Neural crest cell (in vitro differentiated cells): Measurements from ENCODE around the gene DPY19L1. TPM values are rescaled to one million over a fixed set of nuclear protein-coding genes. Genes with fewer than 3 reads are reported as not detected.
"Not testable (repeated sequence)": the region's sequence is repeated elsewhere in the genome, so short reads cannot be mapped to it uniquely, and the experiment has no call there.

ENCODE experiments used
- DNase-seq: peaks from one replicate; pipeline ENCODE4 v3.0.0; 2021; ENCODE audit warnings: low read depth, mixed read lengths, low spot score
- H3K27ac Mint-ChIP-seq: one replicate; pipeline ENCODE4 v1.8.0; 2021; ENCODE audit warnings: mild to moderate bottlenecking, mixed read lengths; ENCODE audit not compliant: unreplicated experiment
- H3K27me3 Mint-ChIP-seq: 2 replicates; pipeline ENCODE4 v1.8.0; 2021; ENCODE audit warnings: low read depth, mild to moderate bottlenecking, mixed read lengths
- H3K36me3 Mint-ChIP-seq: 2 replicates; pipeline ENCODE4 v1.8.0; 2021; ENCODE audit warnings: low read depth, mild to moderate bottlenecking, mixed read lengths
- H3K4me1 Mint-ChIP-seq: 2 replicates; pipeline ENCODE4 v1.8.0; 2021; ENCODE audit warnings: mixed read lengths
- H3K4me3 Mint-ChIP-seq: one replicate; pipeline ENCODE4 v1.8.0; 2021; ENCODE audit warnings: mild to moderate bottlenecking, mixed read lengths
- H3K9me3 Mint-ChIP-seq: 2 replicates; pipeline ENCODE4 v1.8.0; 2021; ENCODE audit warnings: mixed read lengths
- total RNA-seq: library from RNA; stranded (reverse); gene quantifications from 2 replicates; pipeline ENCODE4 v1.2.1, GENCODE V29; 2021
- TF ChIP-seq, protein P1 (sequence below): fragments of 200-600 bp; sonication (generic); conservative IDR thresholded peaks from 2 replicates; pipeline ENCODE4 v1.5.0; 2021; ENCODE audit warnings: antibody characterized with exemption, mild to moderate bottlenecking

DPY19L1 gene
- total RNA-seq, 1 donor from 2014 or later = 37.4 TPM

- TF ChIP-seq, protein P1, sequence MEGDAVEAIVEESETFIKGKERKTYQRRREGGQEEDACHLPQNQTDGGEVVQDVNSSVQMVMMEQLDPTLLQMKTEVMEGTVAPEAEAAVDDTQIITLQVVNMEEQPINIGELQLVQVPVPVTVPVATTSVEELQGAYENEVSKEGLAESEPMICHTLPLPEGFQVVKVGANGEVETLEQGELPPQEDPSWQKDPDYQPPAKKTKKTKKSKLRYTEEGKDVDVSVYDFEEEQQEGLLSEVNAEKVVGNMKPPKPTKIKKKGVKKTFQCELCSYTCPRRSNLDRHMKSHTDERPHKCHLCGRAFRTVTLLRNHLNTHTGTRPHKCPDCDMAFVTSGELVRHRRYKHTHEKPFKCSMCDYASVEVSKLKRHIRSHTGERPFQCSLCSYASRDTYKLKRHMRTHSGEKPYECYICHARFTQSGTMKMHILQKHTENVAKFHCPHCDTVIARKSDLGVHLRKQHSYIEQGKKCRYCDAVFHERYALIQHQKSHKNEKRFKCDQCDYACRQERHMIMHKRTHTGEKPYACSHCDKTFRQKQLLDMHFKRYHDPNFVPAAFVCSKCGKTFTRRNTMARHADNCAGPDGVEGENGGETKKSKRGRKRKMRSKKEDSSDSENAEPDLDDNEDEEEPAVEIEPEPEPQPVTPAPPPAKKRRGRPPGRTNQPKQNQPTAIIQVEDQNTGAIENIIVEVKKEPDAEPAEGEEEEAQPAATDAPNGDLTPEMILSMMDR = no peak
- DNase-seq = no peak
- no peak overlapping the region for H3K27ac Mint-ChIP-seq
- no peaks in the 10 kb centered on the region for H3K4me1 Mint-ChIP-seq
- no peaks in the 10 kb centered on the region for H3K9me3 Mint-ChIP-seq
- H3K4me3 Mint-ChIP-seq = no peak overlapping the region
- H3K27me3 Mint-ChIP-seq = no peaks in the 10 kb centered on the region
- no peaks in the 10 kb centered on the region for H3K36me3 Mint-ChIP-seq
Measured at GRCh38 chr7:34904987-34905386, 132.3 kb downstream of the DPY19L1 start.

DNA sequence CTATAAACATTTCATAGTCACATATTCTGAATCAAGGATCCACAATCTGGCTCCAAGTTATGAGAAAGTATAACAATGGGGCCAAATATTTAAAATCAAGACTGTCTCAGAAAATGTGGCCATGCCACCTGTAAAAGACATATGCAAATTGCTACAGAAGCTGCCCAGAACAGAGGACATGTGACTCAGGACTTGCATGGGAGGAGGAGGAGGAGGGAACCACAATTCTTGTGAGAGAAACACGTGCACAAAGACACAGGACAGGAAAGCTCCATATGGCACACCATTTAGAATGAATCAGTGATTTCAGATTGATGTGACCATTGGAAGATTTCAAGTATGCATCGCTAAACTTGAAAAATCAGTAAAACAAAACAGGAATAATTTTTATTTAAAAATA lies 133.4 kb downstream of the DPY19L1 start:
- not testable (repeated sequence) for H3K4me1 Mint-ChIP-seq, H3K27ac Mint-ChIP-seq, H3K36me3 Mint-ChIP-seq

DNA sequence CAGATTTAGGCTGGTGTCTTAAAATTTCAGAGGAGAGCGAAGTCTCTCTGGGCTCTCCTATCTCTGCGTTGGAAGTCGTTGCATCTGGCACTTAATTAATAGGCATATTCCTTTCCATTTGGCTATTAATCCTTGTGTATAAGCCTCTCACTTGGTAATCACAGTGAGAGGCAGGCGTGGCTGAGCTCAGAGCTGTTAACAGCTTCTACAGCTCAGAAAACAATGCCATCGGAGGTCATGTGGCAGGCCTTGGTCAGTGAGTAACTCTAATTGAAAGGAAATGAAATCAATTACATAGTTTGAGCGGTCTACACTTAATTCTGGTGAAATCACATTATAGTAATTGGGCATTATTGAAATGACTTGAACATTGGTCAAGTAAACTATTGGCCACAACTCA lies 135.1 kb downstream of the DPY19L1 start:
- H3K4me3 Mint-ChIP-seq = no peak overlapping the region
- H3K4me1 Mint-ChIP-seq = no peaks in the 10 kb centered on the region
- no peaks in the 10 kb centered on the region for H3K36me3 Mint-ChIP-seq
- TF ChIP-seq, protein P1 = no peak
- H3K27ac Mint-ChIP-seq = no peak overlapping the region
- no peaks in the 10 kb centered on the region for H3K27me3 Mint-ChIP-seq
- no peak for DNase-seq
- peaks cover 9% of the 10 kb centered on the region for H3K9me3 Mint-ChIP-seq

More for the DNA sequence above, 133.4 kb downstream of the DPY19L1 start:
- H3K4me3 Mint-ChIP-seq, DNase-seq, H3K9me3 Mint-ChIP-seq, H3K27me3 Mint-ChIP-seq: not testable (repeated sequence)

DNA sequence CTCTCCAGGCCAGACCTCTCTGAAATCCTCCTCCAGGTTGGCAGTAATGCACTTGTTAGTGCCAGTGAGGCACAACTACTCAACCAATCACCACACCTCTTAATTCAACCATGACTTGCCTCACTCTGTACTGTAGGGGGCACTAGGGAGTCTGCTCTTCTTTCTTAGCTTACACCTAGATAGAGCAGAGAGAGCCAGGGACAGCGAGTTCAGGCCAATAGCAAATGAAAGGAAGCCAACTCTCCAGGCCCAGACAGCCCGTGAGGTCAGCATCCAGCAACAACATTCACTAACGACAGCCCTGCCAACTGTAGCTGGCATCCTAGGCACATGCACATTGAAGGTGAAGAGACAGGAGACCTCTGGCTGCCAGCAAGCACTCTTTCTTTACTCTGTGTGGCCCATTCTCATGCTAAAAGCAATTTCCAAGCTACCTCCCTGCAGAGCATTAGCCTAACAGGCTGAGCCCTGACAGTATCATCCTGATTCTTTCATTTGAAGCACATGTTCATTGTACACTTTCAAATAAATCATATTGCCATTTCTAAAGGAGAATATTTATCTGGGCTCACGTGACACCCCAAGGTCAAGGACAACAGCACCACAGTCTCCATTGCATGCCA lies 136.3 kb downstream of the DPY19L1 start:
- TF ChIP-seq, protein P1 = no peak
- peaks cover 13% of the 10 kb centered on the region for H3K9me3 Mint-ChIP-seq
- no peak for DNase-seq

GRCh38 chr7:34895202-34895601 lies 142.1 kb downstream of the DPY19L1 start:
- Mint-ChIP-seq H3K36me3 (peaks cover 6% of the 10 kb centered on the region), H3K27ac (no peak overlapping the region), H3K27me3 (no peaks in the 10 kb centered on the region), H3K4me3 (no peak overlapping the region), H3K4me1 (peaks cover 3% of the 10 kb centered on the region), H3K9me3 (peaks cover 27% of the 10 kb centered on the region)
- TF ChIP-seq, protein P1 = no peak
- DNase-seq = no peak

More for the DNA sequence above, 136.3 kb downstream of the DPY19L1 start:
- Mint-ChIP-seq H3K27me3 (no peaks in the 10 kb centered on the region), H3K4me3 (no peak overlapping the region), H3K27ac (no peak overlapping the region), H3K4me1 (no peaks in the 10 kb centered on the region), H3K36me3 (no peaks in the 10 kb centered on the region)

GRCh38 chr7:34889951-34890350 lies 147.3 kb downstream of the DPY19L1 start:
- TF ChIP-seq, protein P1 = no peak
- H3K27me3 Mint-ChIP-seq = no peaks in the 10 kb centered on the region
- H3K4me1 Mint-ChIP-seq = peaks cover 3% of the 10 kb centered on the region
- no peak overlapping the region for H3K4me3 Mint-ChIP-seq
- H3K36me3 Mint-ChIP-seq = peaks cover 4% of the 10 kb centered on the region
- H3K27ac Mint-ChIP-seq = no peak overlapping the region
- H3K9me3 Mint-ChIP-seq = peaks cover 12% of the 10 kb centered on the region
- no peak for DNase-seq
